OCI-LY3 (cell line): ENCODE data around the gene DST.

ENCODE experiments used
- EZH2phosphoT487 ChIP-seq: fragments of 200-600 bp; shearing (Covaris generic); IDR thresholded peaks from 2 replicates; pipeline ENCODE4 v1.6.1; 2018; ENCODE audit warnings: antibody characterized with exemption, mixed run types, low read depth
- TF ChIP-seq, protein P1 (sequence below): fragments of 200-600, 300-600 bp; sonication (generic); IDR thresholded peaks from 2 replicates; pipeline ENCODE4 v1.5.1; 2014; ENCODE audit warnings: antibody characterized with exemption, low read length, low read depth

DNA sequence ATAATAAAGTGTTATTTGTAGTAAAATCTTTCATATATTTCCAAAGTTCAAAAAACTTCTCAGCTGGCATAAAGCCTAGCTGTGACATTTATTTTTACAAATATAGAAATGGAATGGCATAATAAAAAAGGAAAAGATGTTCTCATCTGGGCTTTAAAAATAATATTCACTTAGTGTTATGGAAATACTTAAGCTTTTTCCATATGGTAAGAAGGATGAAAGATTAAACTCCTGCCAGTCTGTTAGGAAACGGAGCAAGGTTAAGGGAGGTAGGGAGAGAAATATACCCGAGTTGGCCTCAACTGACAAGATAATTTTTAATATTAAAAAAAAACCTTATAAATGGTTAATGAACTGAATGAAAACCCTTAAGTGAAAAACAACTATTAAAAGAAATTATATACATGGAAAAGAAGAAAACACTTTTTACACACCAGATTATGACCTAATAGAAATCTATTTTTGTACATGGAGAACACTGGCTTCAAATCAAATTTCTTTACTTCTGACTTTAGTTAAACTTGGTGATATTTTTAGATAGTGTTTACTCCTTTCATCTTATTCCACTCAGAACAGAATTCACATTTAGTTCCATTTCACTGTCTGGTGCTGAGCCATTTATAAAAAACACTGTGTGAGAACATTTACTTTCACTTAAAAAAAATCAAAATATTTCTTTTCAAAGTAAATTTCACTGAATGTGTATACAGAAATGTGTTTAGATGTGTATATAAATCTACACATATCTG, 137.0 kb downstream of the DST start:
- TF ChIP-seq, protein P1, sequence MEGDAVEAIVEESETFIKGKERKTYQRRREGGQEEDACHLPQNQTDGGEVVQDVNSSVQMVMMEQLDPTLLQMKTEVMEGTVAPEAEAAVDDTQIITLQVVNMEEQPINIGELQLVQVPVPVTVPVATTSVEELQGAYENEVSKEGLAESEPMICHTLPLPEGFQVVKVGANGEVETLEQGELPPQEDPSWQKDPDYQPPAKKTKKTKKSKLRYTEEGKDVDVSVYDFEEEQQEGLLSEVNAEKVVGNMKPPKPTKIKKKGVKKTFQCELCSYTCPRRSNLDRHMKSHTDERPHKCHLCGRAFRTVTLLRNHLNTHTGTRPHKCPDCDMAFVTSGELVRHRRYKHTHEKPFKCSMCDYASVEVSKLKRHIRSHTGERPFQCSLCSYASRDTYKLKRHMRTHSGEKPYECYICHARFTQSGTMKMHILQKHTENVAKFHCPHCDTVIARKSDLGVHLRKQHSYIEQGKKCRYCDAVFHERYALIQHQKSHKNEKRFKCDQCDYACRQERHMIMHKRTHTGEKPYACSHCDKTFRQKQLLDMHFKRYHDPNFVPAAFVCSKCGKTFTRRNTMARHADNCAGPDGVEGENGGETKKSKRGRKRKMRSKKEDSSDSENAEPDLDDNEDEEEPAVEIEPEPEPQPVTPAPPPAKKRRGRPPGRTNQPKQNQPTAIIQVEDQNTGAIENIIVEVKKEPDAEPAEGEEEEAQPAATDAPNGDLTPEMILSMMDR = no peak
- no peak for TF ChIP-seq EZH2phosphoT487
